Upper lobe of left lung (tissue), 4 donors: Measurements from ENCODE around the gene SLC9A7.

ENCODE experiments used
- CTCF ChIP-seq, 6 experiments: fragments of 450-650 bp in 4 of 6; fragments of 200-600 bp in 2 of 6; sonication (generic) in 2 of 6; IDR thresholded peaks; one replicate each; pipeline ENCODE4 v1.5.1; 2016 to 2019; ENCODE audit warnings: antibody characterized with exemption in 6 of 6
- POLR2A ChIP-seq, 4 donors: fragments of 450-650 bp; IDR thresholded peaks; one replicate each; pipeline ENCODE4 v1.5.1; 2016 to 2017; ENCODE audit warnings: antibody characterized with exemption in 4 of 4, mild to moderate bottlenecking in 2 of 4

DNA sequence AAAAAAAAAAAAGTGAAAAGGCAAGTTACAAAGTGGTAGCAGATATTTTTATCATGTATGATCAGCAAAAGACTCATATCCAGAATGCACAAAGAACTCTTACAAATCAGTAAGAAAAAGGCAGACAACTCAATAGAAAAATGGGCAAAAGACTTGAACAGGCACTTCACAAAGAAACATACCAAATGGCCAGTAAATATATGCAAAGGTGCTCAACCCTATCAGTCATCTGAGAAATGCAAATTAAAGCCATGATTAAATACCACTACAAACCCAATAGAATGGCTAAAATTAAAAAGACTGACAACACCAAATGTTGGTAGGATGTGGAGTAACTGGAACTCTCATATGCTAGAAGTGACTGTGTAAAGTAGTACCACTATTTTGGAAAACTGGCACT lies 140.0 kb downstream of the SLC9A7 start:
- TF ChIP-seq CTCF (IDR thresholded peaks at IDR 0.05) (no peak), POLR2A (IDR thresholded peaks at IDR 0.05) (no peak)
